Measurements from ENCODE around the gene IGFBP6. TPM values are rescaled to one million over a fixed set of nuclear protein-coding genes. Genes with fewer than 3 reads are reported as not detected.

Gene IGFBP6
- total RNA-seq: 1 to 10 TPM; 1.3 to 2.4 TPM

GRCh38 chr12:53097564-53098353 is at the start of gene IGFBP6:
IGFBP6 (plus strand) TSS chr12:53097667; CDS start chr12:53097718, 51 bp downstream.
- H3K27ac Mint-ChIP-seq: peak within 1 kb of the TSS; percentile 89
- H3K27me3 Mint-ChIP-seq: peaks cover 12% of the 10 kb centered on the region
- ChIA-PET CTCF (interaction anchor here (1.0 to 7.5 kb wide), 9 partner anchors 13 to 819 kb away, joined by 3 to 277 read pairs (median 5); partner anchors contain the start of gene SPRYD3), POLR2A (interaction anchor here (2.8 kb wide), 1 partner anchor 18 kb away, joined by 13 read pairs; the partner anchor contains the start of gene SPRYD3)
- peak; percentile 79 for DNase-seq
- ATAC-seq: peak; percentile 51
- no peaks in the 10 kb centered on the region for H3K9me3 Mint-ChIP-seq (ENCODE audit: low read depth)
- intact Hi-C loops (cut with DNase I, micrococcal nuclease): loop anchor here (1.0 kb wide), 1 partner anchor 18 kb away; the partner anchor contains the start of gene SPRYD3 (in 2 of the 2)
- peaks cover 30% of the 10 kb centered on the region for H3K4me1 Mint-ChIP-seq
- H3K36me3 Mint-ChIP-seq (ENCODE audit: low read depth): no peaks in the 10 kb centered on the region
- peak within 1 kb of the TSS; percentile 72 for H3K4me3 Mint-ChIP-seq

GRCh38 chr12:53048033-53048779 is 49.3 kb upstream of the IGFBP6 start:
- DNase-seq: peak; percentile 16
- intact Hi-C loops (cut with DNase I, micrococcal nuclease): no loop called here
- Mint-ChIP-seq H3K9me3 (ENCODE audit: low read depth) (no peaks in the 10 kb centered on the region), H3K4me1 (peaks cover 30% of the 10 kb centered on the region), H3K36me3 (ENCODE audit: low read depth) (no peaks in the 10 kb centered on the region), H3K27ac (peak overlapping the region; percentile 25), H3K4me3 (peak overlapping the region; percentile 32), H3K27me3 (no peaks in the 10 kb centered on the region)
- CTCF ChIA-PET: interaction anchor here (0.6 to 2.4 kb wide), 15 partner anchors 10 to 297 kb away, joined by 3 to 11 read pairs (median 4); partner anchors contain the start of gene SOAT2
- no peak for ATAC-seq
- POLR2A ChIA-PET: interaction anchor here (1.2 kb wide), 1 partner anchor 42 kb away, joined by 3 read pairs; the partner anchor contains the start of gene EIF4B

GRCh38 chr12:53048780-53049401 is 48.6 kb upstream of the IGFBP6 start:
- H3K27me3 Mint-ChIP-seq: no peaks in the 10 kb centered on the region
- no peak overlapping the region for H3K27ac Mint-ChIP-seq
- H3K4me3 Mint-ChIP-seq: no peak overlapping the region
- ChIA-PET CTCF (interaction anchor here (0.7 to 2.4 kb wide), 8 partner anchors 9 to 296 kb away, joined by 3 to 11 read pairs (median 6); partner anchors contain the start of gene SOAT2), POLR2A (no interaction called here)
- DNase-seq (peak; percentile 10), ATAC-seq (no peak)
- H3K4me1 Mint-ChIP-seq: peaks cover 35% of the 10 kb centered on the region
- H3K9me3 Mint-ChIP-seq (ENCODE audit: low read depth): no peaks in the 10 kb centered on the region
- intact Hi-C loops (cut with DNase I, micrococcal nuclease): no loop called here
- no peaks in the 10 kb centered on the region for H3K36me3 Mint-ChIP-seq (ENCODE audit: low read depth)

- ATAC-seq: no peak
- intact Hi-C loops (cut with DNase I, micrococcal nuclease): no loop called here
- Mint-ChIP-seq H3K9me3 (ENCODE audit: low read depth) (no peaks in the 10 kb centered on the region), H3K4me3 (no peak within 1 kb of the TSS), H3K4me1 (peaks cover 39% of the 10 kb centered on the region), H3K27ac (peak within 1 kb of the TSS; percentile 19), H3K36me3 (ENCODE audit: low read depth) (no peaks in the 10 kb centered on the region), H3K27me3 (no peaks in the 10 kb centered on the region)
- ChIA-PET CTCF (interaction anchor here (0.6 to 1.5 kb wide), 2 partner anchors 12 to 16 kb away, joined by 3 to 4 read pairs; no protein-coding TSS in a partner anchor), POLR2A (no interaction called here)
- DNase-seq: no peak
Observed at GRCh38 chr12:53049571-53050318, 47.7 kb upstream of the IGFBP6 start, which contains the start of gene TNS2. TNS2 (plus strand) TSS chr12:53050065; CDS start chr12:53050186, 121 bp downstream.

GRCh38 chr12:53050426-53051057 is 46.9 kb upstream of the IGFBP6 start:
- intact Hi-C loops (cut with DNase I, micrococcal nuclease): no loop called here
- ChIA-PET POLR2A (no interaction called here), CTCF (interaction anchor here (0.6 to 1.4 kb wide), 4 partner anchors 8 to 49 kb away, joined by 3 to 4 read pairs (median 4); no protein-coding TSS in a partner anchor)
- Mint-ChIP-seq H3K4me1 (peaks cover 39% of the 10 kb centered on the region), H3K36me3 (ENCODE audit: low read depth) (no peaks in the 10 kb centered on the region), H3K9me3 (ENCODE audit: low read depth) (no peaks in the 10 kb centered on the region), H3K27me3 (no peaks in the 10 kb centered on the region), H3K4me3 (no peak overlapping the region), H3K27ac (no peak overlapping the region)
- ATAC-seq (no peak), DNase-seq (no peak)

- Mint-ChIP-seq H3K4me3 (no peak overlapping the region), H3K27me3 (no peaks in the 10 kb centered on the region), H3K36me3 (ENCODE audit: low read depth) (no peaks in the 10 kb centered on the region), H3K9me3 (ENCODE audit: low read depth) (no peaks in the 10 kb centered on the region), H3K4me1 (peaks cover 33% of the 10 kb centered on the region), H3K27ac (no peak overlapping the region)
- no peak for ATAC-seq
- POLR2A ChIA-PET: no interaction called here
- peak; percentile 18 for DNase-seq
- CTCF ChIA-PET: interaction anchor here (0.7 to 1.4 kb wide), 5 partner anchors 8 to 1431 kb away, joined by 3 to 4 read pairs (median 4); no protein-coding TSS in a partner anchor
- intact Hi-C loops (cut with DNase I, micrococcal nuclease): no loop called here
Observed at GRCh38 chr12:53051058-53051880, 46.2 kb upstream of the IGFBP6 start.

- no peak for ATAC-seq
- Mint-ChIP-seq H3K4me3 (no peak overlapping the region), H3K36me3 (ENCODE audit: low read depth) (no peaks in the 10 kb centered on the region), H3K27ac (no peak overlapping the region), H3K9me3 (ENCODE audit: low read depth) (no peaks in the 10 kb centered on the region), H3K27me3 (no peaks in the 10 kb centered on the region), H3K4me1 (peaks cover 29% of the 10 kb centered on the region)
- ChIA-PET CTCF (interaction anchor here (1.0 to 1.4 kb wide), 3 partner anchors 9 to 15 kb away, joined by 3 to 4 read pairs (median 4); no protein-coding TSS in a partner anchor), POLR2A (no interaction called here)
- DNase-seq: peak; percentile 10
- intact Hi-C loops (cut with DNase I, micrococcal nuclease): no loop called here
Observed at GRCh38 chr12:53051881-53052412, 45.5 kb upstream of the IGFBP6 start.

GRCh38 chr12:53052419-53053217 is 44.8 kb upstream of the IGFBP6 start:
- POLR2A ChIA-PET: no interaction called here
- H3K4me3 Mint-ChIP-seq: no peak overlapping the region
- CTCF ChIA-PET: interaction anchor here (0.5 to 3.7 kb wide), 5 partner anchors 13 to 129 kb away, joined by 3 to 24 read pairs (median 3); partner anchors contain the start of gene IGFBP6

More at GRCh38 chr12:53052419-53053217, 44.8 kb upstream of the IGFBP6 start:
- no peaks in the 10 kb centered on the region for H3K9me3 Mint-ChIP-seq (ENCODE audit: low read depth)
- H3K27ac Mint-ChIP-seq: no peak overlapping the region
- intact Hi-C loops (cut with DNase I, micrococcal nuclease): no loop called here
- no peaks in the 10 kb centered on the region for H3K36me3 Mint-ChIP-seq (ENCODE audit: low read depth)
- H3K4me1 Mint-ChIP-seq: peaks cover 29% of the 10 kb centered on the region
- H3K27me3 Mint-ChIP-seq: no peaks in the 10 kb centered on the region
- peak; percentile 6 for DNase-seq
- ATAC-seq: no peak
